SKM-1 treated with dmso at 0.1 percent for 144 hours (cell line): ENCODE measurements around the gene MRPL36.
A peak's percentile ranks its signal among the peaks of the same experiment; 100 is the strongest.
"Not testable (repeated sequence)": the region's sequence is repeated elsewhere in the genome, so short reads cannot be mapped to it uniquely, and the experiment has no call there.

Source experiments
- DNase-seq: peaks from one replicate; lab custom pipeline; 2025; ENCODE audit not compliant: unreplicated experiment; lab: John Stamatoyannopoulos, UW

The MRPL36 gene

GRCh38 chr5:1815881-1816292 is 16.2 kb upstream of the MRPL36 start:
- no peak for DNase-seq

GRCh38 chr5:1815071-1815786 is 15.6 kb upstream of the MRPL36 start:
- DNase-seq = no peak

- DNase-seq = no peak
Observed at GRCh38 chr5:1814183-1815020, 14.8 kb upstream of the MRPL36 start.

- no peak for DNase-seq
Observed at GRCh38 chr5:1810581-1811101, 11.0 kb upstream of the MRPL36 start.

- DNase-seq = no peak
Observed at GRCh38 chr5:1809416-1810035, 9.9 kb upstream of the MRPL36 start.

- DNase-seq = no peak
Observed at GRCh38 chr5:1808439-1808838, 8.8 kb upstream of the MRPL36 start.

GRCh38 chr5:1807451-1808185 is 8.0 kb upstream of the MRPL36 start:
- no peak for DNase-seq

GRCh38 chr5:1806974-1807373 is 7.3 kb upstream of the MRPL36 start:
- DNase-seq = no peak

GRCh38 chr5:1806199-1806598 is 6.6 kb upstream of the MRPL36 start:
- no peak for DNase-seq

GRCh38 chr5:1805736-1806135 is 6.1 kb upstream of the MRPL36 start:
- no peak for DNase-seq

- DNase-seq = no peak
Observed at GRCh38 chr5:1805326-1805725, 5.7 kb upstream of the MRPL36 start.

- no peak for DNase-seq
Observed at GRCh38 chr5:1804001-1804690, 4.5 kb upstream of the MRPL36 start.

GRCh38 chr5:1803192-1803591 is 3.6 kb upstream of the MRPL36 start:
- DNase-seq = no peak

- no peak for DNase-seq
Observed at GRCh38 chr5:1801967-1802295, 2.3 kb upstream of the MRPL36 start.

GRCh38 chr5:1801222-1801966 is 1.8 kb upstream of the MRPL36 start, which contains the start of gene NDUFS6:
TSS of gene NDUFS6 (plus strand) at chr5:1801407. CDS start at chr5:1801418, 11 bp downstream.
- peak; percentile 63 for DNase-seq

- DNase-seq = peak; percentile 9
Observed at GRCh38 chr5:1800472-1801221, 1.0 kb upstream of the MRPL36 start.

- DNase-seq = peak; percentile 8
Observed at GRCh38 chr5:1799110-1799601, 481 bp downstream of the MRPL36 start.

GRCh38 chr5:1798589-1798988 is 1.0 kb downstream of the MRPL36 start:
- DNase-seq = not testable (repeated sequence)

- DNase-seq = no peak
Observed at GRCh38 chr5:1797855-1798254, 1.8 kb downstream of the MRPL36 start.
